ENCODE measurements around the gene DOP1A. TPM values are rescaled to one million over a fixed set of nuclear protein-coding genes. Genes with fewer than 3 reads are reported as not detected.

DOP1A gene
- polyA plus RNA-seq, 3 donors, result 2.1 to 8.9 (median 2.5) TPM

GRCh38 chr6:83053678-83054077 lies 13.8 kb upstream of the DOP1A start:
- Mint-ChIP-seq H3K27ac (no peak overlapping the region), H3K36me3 (peaks cover 5 to 15% of the 10 kb centered on the region in 2 donors), H3K9me3 (no peaks in the 10 kb centered on the region), H3K27me3 (ENCODE audit: low read depth in 3 of 3) (peaks cover 0 to 2% (median 0%) of the 10 kb centered on the region in 3 donors), H3K4me1 (peaks cover 2% of the 10 kb centered on the region), H3K4me3 (no peak overlapping the region)
- Histone ChIP-seq H3K9me3 (replicated peaks in 1 of 2; ENCODE audit: control insufficient read depth in 1 of 2, insufficient read depth in 1 of 2, low read length in 2 of 2) (no peaks in the 10 kb centered on the region), H3K27me3 (ENCODE audit: control insufficient read depth in 2 of 2, insufficient read depth in 2 of 2, low read length in 2 of 2) (no peaks in the 10 kb centered on the region), H3K4me3 (replicated peaks in 1 of 3; ENCODE audit: low read depth in 2 of 3, low read length in 3 of 3) (no peak overlapping the region), H3K4me2 (replicated peaks; ENCODE audit: extremely low read depth, low read length, poor library complexity, severe bottlenecking) (no peak overlapping the region), H3K9ac (ENCODE audit: insufficient read depth, low read length, poor library complexity, severe bottlenecking) (no peak overlapping the region), H3K4me1 (ENCODE audit: control insufficient read depth in 1 of 2, insufficient read depth in 2 of 2, low read length in 2 of 2) (no peaks in the 10 kb centered on the region), H3K79me2 (ENCODE audit: insufficient read depth, low read length) (no peaks in the 10 kb centered on the region), H4K20me1 (ENCODE audit: insufficient read depth, low read length) (no peaks in the 10 kb centered on the region), H2AFZ (ENCODE audit: insufficient read depth, low read depth, low read length, poor library complexity, severe bottlenecking) (no peak overlapping the region), H3K27ac (ENCODE audit: low read depth in 1 of 2, low read length in 2 of 2) (no peak overlapping the region), H3K36me3 (replicated peaks in 1 of 2; ENCODE audit: control insufficient read depth in 1 of 2, insufficient read depth in 2 of 2, low read length in 2 of 2) (peaks cover 0 to 5% of the 10 kb centered on the region in 2 donors)
- no CpG with 5 or more reads among the region's 3 CpGs for WGBS (ENCODE audit: insufficient coverage)
- intact Hi-C loops (cut with micrococcal nuclease), result no loop called here
- TF ChIP-seq, protein P1, sequence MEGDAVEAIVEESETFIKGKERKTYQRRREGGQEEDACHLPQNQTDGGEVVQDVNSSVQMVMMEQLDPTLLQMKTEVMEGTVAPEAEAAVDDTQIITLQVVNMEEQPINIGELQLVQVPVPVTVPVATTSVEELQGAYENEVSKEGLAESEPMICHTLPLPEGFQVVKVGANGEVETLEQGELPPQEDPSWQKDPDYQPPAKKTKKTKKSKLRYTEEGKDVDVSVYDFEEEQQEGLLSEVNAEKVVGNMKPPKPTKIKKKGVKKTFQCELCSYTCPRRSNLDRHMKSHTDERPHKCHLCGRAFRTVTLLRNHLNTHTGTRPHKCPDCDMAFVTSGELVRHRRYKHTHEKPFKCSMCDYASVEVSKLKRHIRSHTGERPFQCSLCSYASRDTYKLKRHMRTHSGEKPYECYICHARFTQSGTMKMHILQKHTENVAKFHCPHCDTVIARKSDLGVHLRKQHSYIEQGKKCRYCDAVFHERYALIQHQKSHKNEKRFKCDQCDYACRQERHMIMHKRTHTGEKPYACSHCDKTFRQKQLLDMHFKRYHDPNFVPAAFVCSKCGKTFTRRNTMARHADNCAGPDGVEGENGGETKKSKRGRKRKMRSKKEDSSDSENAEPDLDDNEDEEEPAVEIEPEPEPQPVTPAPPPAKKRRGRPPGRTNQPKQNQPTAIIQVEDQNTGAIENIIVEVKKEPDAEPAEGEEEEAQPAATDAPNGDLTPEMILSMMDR (IDR thresholded peaks at IDR 0.05), result no peak
- DNase-seq, result no peak

DNA sequence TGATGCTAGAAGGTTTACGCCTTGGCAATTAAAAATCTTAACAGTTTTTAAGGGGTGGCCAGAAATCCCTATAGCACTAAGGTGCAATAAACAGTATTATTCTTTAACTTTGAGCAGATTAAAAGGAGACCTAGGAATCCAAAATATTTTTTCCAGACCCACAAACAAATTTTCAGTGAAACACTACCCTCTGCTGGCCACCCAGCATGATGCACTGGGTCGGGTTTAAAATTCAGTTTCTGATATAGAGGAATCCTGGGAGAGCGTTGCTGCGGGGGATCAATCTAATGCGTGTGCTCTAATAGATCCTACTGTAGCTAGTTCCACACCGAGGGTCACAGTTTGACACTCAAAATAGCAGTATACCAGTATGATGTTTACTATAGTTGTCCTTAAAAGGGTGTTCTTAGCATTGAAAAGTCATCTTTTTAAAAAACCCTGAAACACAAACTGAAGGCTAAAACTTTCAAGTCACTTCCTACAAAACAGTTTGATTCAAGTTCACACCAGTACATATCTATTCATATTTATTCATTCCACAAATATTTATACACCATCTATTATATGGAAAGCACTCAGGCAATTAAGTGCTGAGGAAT lies 12.0 kb upstream of the DOP1A start:
- peaks cover 5 to 15% of the 10 kb centered on the region in 2 donors for H3K36me3 Mint-ChIP-seq
- no peak overlapping the region for H3K27ac Mint-ChIP-seq
- Histone ChIP-seq H3K36me3 (replicated peaks in 1 of 2; ENCODE audit: control insufficient read depth in 1 of 2, insufficient read depth in 2 of 2, low read length in 2 of 2) (peaks cover 0 to 5% of the 10 kb centered on the region in 2 donors), H3K4me3 (replicated peaks in 1 of 3; ENCODE audit: low read depth in 2 of 3, low read length in 3 of 3) (no peak overlapping the region), H3K27me3 (ENCODE audit: control insufficient read depth in 2 of 2, insufficient read depth in 2 of 2, low read length in 2 of 2) (no peaks in the 10 kb centered on the region), H2AFZ (ENCODE audit: insufficient read depth, low read depth, low read length, poor library complexity, severe bottlenecking) (no peak overlapping the region), H3K4me1 (ENCODE audit: control insufficient read depth in 1 of 2, insufficient read depth in 2 of 2, low read length in 2 of 2) (no peaks in the 10 kb centered on the region), H4K20me1 (ENCODE audit: insufficient read depth, low read length) (no peaks in the 10 kb centered on the region), H3K9me3 (replicated peaks in 1 of 2; ENCODE audit: control insufficient read depth in 1 of 2, insufficient read depth in 1 of 2, low read length in 2 of 2) (no peaks in the 10 kb centered on the region), H3K4me2 (replicated peaks; ENCODE audit: extremely low read depth, low read length, poor library complexity, severe bottlenecking) (no peak overlapping the region), H3K27ac (ENCODE audit: low read depth in 1 of 2, low read length in 2 of 2) (no peak overlapping the region), H3K9ac (ENCODE audit: insufficient read depth, low read length, poor library complexity, severe bottlenecking) (no peak overlapping the region), H3K79me2 (ENCODE audit: insufficient read depth, low read length) (no peaks in the 10 kb centered on the region)
- H3K4me3 Mint-ChIP-seq, result no peak overlapping the region
- TF ChIP-seq, protein P1 (IDR thresholded peaks at IDR 0.05), result peak; percentile 86
- H3K27me3 Mint-ChIP-seq (ENCODE audit: low read depth in 3 of 3), result peaks cover 0 to 2% (median 2%) of the 10 kb centered on the region in 3 donors
- intact Hi-C loops (cut with micrococcal nuclease), result loop anchor here (5.0 kb wide), 1 partner anchor 803 kb away; no protein-coding TSS in a partner anchor
- peak in 2 of 3 donors; percentile 13 to 36 for DNase-seq
- WGBS (ENCODE audit: insufficient coverage), result no CpG with 5 or more reads among the region's 6 CpGs
- H3K9me3 Mint-ChIP-seq, result no peaks in the 10 kb centered on the region
- peaks cover 2% of the 10 kb centered on the region for H3K4me1 Mint-ChIP-seq
